Endothelial cell of umbilical vein (primary cell): ENCODE measurements around the gene MTFR1L.

Experiments used
- CTCF ChIP-seq, 2 donors: IDR thresholded peaks; 1 replicate in 1 of 2; 2 replicates in 1 of 2; pipeline ENCODE4 v1.5.1; 2011; ENCODE audit warnings: low read length in 2 of 2, mild to moderate bottlenecking in 2 of 2, moderate library complexity in 2 of 2, control low read depth in 1 of 2, inconsistent platforms in 1 of 2, low read depth in 1 of 2; ENCODE audit not compliant: insufficient read depth in 1 of 2; ENCODE audit errors: extremely low read depth in 1 of 2
- EZH2 ChIP-seq: IDR thresholded peaks from 2 replicates; pipeline ENCODE4 v1.6.1; 2012; ENCODE audit warnings: borderline replicate concordance, low read depth, mild to moderate bottlenecking, moderate library complexity, low read length, inconsistent platforms; ENCODE audit not compliant: severe bottlenecking
- GATA2 ChIP-seq: IDR thresholded peaks from 2 replicates; pipeline ENCODE4 v1.7.0; 2011; ENCODE audit warnings: low read depth, mild to moderate bottlenecking, moderate library complexity, mixed read lengths, low read length; ENCODE audit not compliant: insufficient read length, insufficient read depth
- MAX ChIP-seq: IDR thresholded peaks from 2 replicates; pipeline ENCODE4 v1.6.1; 2011; ENCODE audit not compliant: insufficient read depth, insufficient read length
- MYC ChIP-seq: IDR thresholded peaks from one replicate; pipeline ENCODE4 v1.6.1; 2011; ENCODE audit warnings: mild to moderate bottlenecking, low read depth, low read length
- POLR2A ChIP-seq: IDR thresholded peaks from 2 replicates; pipeline ENCODE4 v1.6.1; 2012; ENCODE audit warnings: low read depth, mild to moderate bottlenecking, control low read depth, low read length
- POLR2AphosphoS5 ChIP-seq: IDR thresholded peaks from 2 replicates; pipeline ENCODE4 v1.6.1; 2012; ENCODE audit warnings: low read depth, mild to moderate bottlenecking, control low read depth, low read length, moderate library complexity; ENCODE audit not compliant: insufficient read depth

- no peak for TF ChIP-seq EZH2
- TF ChIP-seq POLR2A = no peak
- no peak for TF ChIP-seq CTCF (IDR thresholded peaks at IDR 0.05; ENCODE audit: extremely low read depth in 1 of 2, insufficient read depth in 1 of 2, low read depth in 1 of 2, low read length in 2 of 2)
- TF ChIP-seq MYC = no peak
- TF ChIP-seq GATA2 = no peak
- TF ChIP-seq POLR2AphosphoS5 = no peak
- TF ChIP-seq MAX = no peak
Measured at GRCh38 chr1:25831569-25832196, 11.9 kb downstream of the MTFR1L start.
